Endothelial cell of umbilical vein (primary cell): ENCODE measurements around the gene PAQR4. TPM values are rescaled to one million over a fixed set of nuclear protein-coding genes. Genes with fewer than 3 reads are reported as not detected.
"Not testable (repeated sequence)": the region's sequence is repeated elsewhere in the genome, so short reads cannot be mapped to it uniquely, and the experiment has no call there.

Source experiments
- BruUV-seq: library from RNA; stranded (reverse); fragments of 400-500 nt; replicated peaks from 2 replicates; lab custom pipeline; 2021; lab: Mats Ljungman, UMichigan
- CTCF ChIA-PET: fragments of 300-600, 350-600 bp; sonication (Branson Sonifier 250); formaldehyde crosslinking; loops from one replicate; lab custom pipeline; 2021; ENCODE audit warnings: antibody characterized with exemption, inconsistent platforms; lab: Charles Lee
- POLR2A ChIA-PET: fragments of 300-600, 350-600 bp; sonication (Branson Sonifier 250); formaldehyde crosslinking; loops from one replicate; lab custom pipeline; 2021; ENCODE audit warnings: antibody characterized with exemption, inconsistent platforms; lab: Charles Lee
- DNase-seq: peaks from one replicate; pipeline ENCODE4 v3.0.0-alpha.2; 2011; ENCODE audit warnings: low read depth, low spot score
- FAIRE-seq: peaks from 2 replicates; lab custom pipeline; 2011; peaks lifted over from hg19 to GRCh38; lab: Jason Lieb, UNC
- H2AFZ ChIP-seq: 2 replicates; pipeline ENCODE4 v1.6.0; 2012; ENCODE audit warnings: low read depth, low read length, control low read depth, inconsistent platforms
- H3K27ac ChIP-seq: 2 replicates; pipeline ENCODE4 v1.5.1; 2011; ENCODE audit warnings: low read depth, mild to moderate bottlenecking, control low read depth, low read length, moderate library complexity; ENCODE audit not compliant: insufficient read depth
- H3K27me3 ChIP-seq, 2 experiments: 2 replicates each; pipeline versions ENCODE4 v1.6.0 to v1.6.1; 2011; ENCODE audit warnings: low read length in 2 of 2, mixed read lengths in 1 of 2; ENCODE audit not compliant: control insufficient read depth in 2 of 2, insufficient read depth in 2 of 2
- H3K36me3 ChIP-seq, 2 experiments: 2 replicates in 1 of 2; 3 replicates in 1 of 2; pipeline ENCODE4 v1.5.1; 2011; ENCODE audit warnings: low read length in 2 of 2, mild to moderate bottlenecking in 1 of 2, moderate library complexity in 1 of 2; ENCODE audit not compliant: control insufficient read depth in 2 of 2, insufficient read depth in 2 of 2; ENCODE audit errors: extremely low read depth in 1 of 2
- H3K4me1 ChIP-seq: 3 replicates; pipeline ENCODE4 v1.5.1; 2011; ENCODE audit warnings: mild to moderate bottlenecking, low read length; ENCODE audit not compliant: control insufficient read depth, insufficient read depth; ENCODE audit errors: extremely low read depth
- H3K4me2 ChIP-seq: 2 replicates; pipeline ENCODE4 v1.6.1; 2011; ENCODE audit warnings: low read length, control low read depth, mixed read lengths; ENCODE audit not compliant: insufficient read depth
- H3K4me3 ChIP-seq, 3 experiments: fragments of 200-600 bp in 1 of 3; sonication (generic), shearing (Covaris generic) in 1 of 3; replicated peaks in 1 of 3; 2 replicates each; pipeline ENCODE4 v1.5.1; 2011 to 2016; ENCODE audit warnings: control low read depth in 3 of 3, low read length in 3 of 3, mild to moderate bottlenecking in 2 of 3, inconsistent platforms in 1 of 3, low read depth in 1 of 3, moderate library complexity in 1 of 3; ENCODE audit not compliant: insufficient read depth in 1 of 3
- H3K79me2 ChIP-seq: 2 replicates; pipeline ENCODE4 v1.6.0; 2012; ENCODE audit warnings: low read length, inconsistent platforms; ENCODE audit not compliant: control insufficient read depth, insufficient read depth
- H3K9ac ChIP-seq: replicated peaks from 2 replicates; pipeline ENCODE3; 2011; ENCODE audit warnings: low read length, control low read depth; ENCODE audit not compliant: insufficient read depth; ENCODE audit errors: extremely low read depth
- H3K9me1 ChIP-seq: replicated peaks from 3 replicates; pipeline ENCODE4 v1.6.0; 2011; ENCODE audit warnings: mild to moderate bottlenecking, low read length; ENCODE audit not compliant: control insufficient read depth, insufficient read depth; ENCODE audit errors: extremely low read depth
- H3K9me3 ChIP-seq: replicated peaks from 2 replicates; pipeline ENCODE4 v1.5.1; 2012; ENCODE audit warnings: low read length, inconsistent platforms; ENCODE audit not compliant: control insufficient read depth, insufficient read depth
- H4K20me1 ChIP-seq: replicated peaks from 2 replicates; pipeline ENCODE3; 2011; ENCODE audit warnings: mild to moderate bottlenecking, low read length; ENCODE audit not compliant: control insufficient read depth, insufficient read depth; ENCODE audit errors: extremely low read depth
- CTCF ChIP-seq, 2 donors: IDR thresholded peaks; 1 replicate in 1 of 2; 2 replicates in 1 of 2; pipeline ENCODE4 v1.5.1; 2011; ENCODE audit warnings: low read length in 2 of 2, mild to moderate bottlenecking in 2 of 2, moderate library complexity in 2 of 2, control low read depth in 1 of 2, inconsistent platforms in 1 of 2, low read depth in 1 of 2; ENCODE audit not compliant: insufficient read depth in 1 of 2; ENCODE audit errors: extremely low read depth in 1 of 2
- EZH2 ChIP-seq: IDR thresholded peaks from 2 replicates; pipeline ENCODE4 v1.6.1; 2012; ENCODE audit warnings: borderline replicate concordance, low read depth, mild to moderate bottlenecking, moderate library complexity, low read length, inconsistent platforms; ENCODE audit not compliant: severe bottlenecking
- FOS ChIP-seq: IDR thresholded peaks from 2 replicates; pipeline ENCODE4 v1.6.1; 2011; ENCODE audit warnings: mild to moderate bottlenecking, low read length, moderate library complexity, borderline replicate concordance; ENCODE audit not compliant: insufficient read depth
- GATA2 ChIP-seq: IDR thresholded peaks from 2 replicates; pipeline ENCODE4 v1.7.0; 2011; ENCODE audit warnings: low read depth, mild to moderate bottlenecking, moderate library complexity, mixed read lengths, low read length; ENCODE audit not compliant: insufficient read length, insufficient read depth
- JUN ChIP-seq: IDR thresholded peaks from 2 replicates; pipeline ENCODE4 v1.6.1; 2011; ENCODE audit warnings: borderline replicate concordance, low read depth; ENCODE audit not compliant: insufficient read length, insufficient read depth
- MAX ChIP-seq: IDR thresholded peaks from 2 replicates; pipeline ENCODE4 v1.6.1; 2011; ENCODE audit not compliant: insufficient read depth, insufficient read length
- MYC ChIP-seq: IDR thresholded peaks from one replicate; pipeline ENCODE4 v1.6.1; 2011; ENCODE audit warnings: mild to moderate bottlenecking, low read depth, low read length
- POLR2A ChIP-seq: IDR thresholded peaks from 2 replicates; pipeline ENCODE4 v1.6.1; 2012; ENCODE audit warnings: low read depth, mild to moderate bottlenecking, control low read depth, low read length
- POLR2AphosphoS5 ChIP-seq: IDR thresholded peaks from 2 replicates; pipeline ENCODE4 v1.6.1; 2012; ENCODE audit warnings: low read depth, mild to moderate bottlenecking, control low read depth, low read length, moderate library complexity; ENCODE audit not compliant: insufficient read depth
- dilution Hi-C: fragments of 300-500 bp; cut with MboI; formaldehyde crosslinking; loops from one replicate; pipeline ENCODE4 v1.15.0; 2019; ENCODE audit warnings: low sequenced_read_pairs; ENCODE audit not compliant: extremely low pct_ligation_motif_present
- intact Hi-C: fragments of 100-400 bp; cut with micrococcal nuclease; formaldehyde crosslinking; loops from one replicate; pipeline ENCODE4 v1.10.0; 2022
- polyA plus RNA-seq, 4 experiments: library from polyadenylated mRNA; depleted of rRNA in 3 of 4; stranded (reverse) in 3 of 4; unstranded in 1 of 4; fragments of >200 nt; gene quantifications; 2 replicates each; pipeline versions ENCODE4 v1.2.1 to v1.2.3, GENCODE V29; 2011 to 2012; ENCODE audit warnings: missing spikeins in 1 of 4
- total RNA-seq: library from RNA; stranded (reverse); gene quantifications from 2 replicates; pipeline ENCODE4 v1.2.3, GENCODE V29; 2021

PAQR4 gene
- total and polyA plus RNA-seq, 2 donors (not counting 3 experiments of a cell fraction or from before 2014, with no cell fraction given) = 23.8 to 31.2 TPM

GRCh38 chr16:2942045-2942444 is 27.1 kb upstream of the PAQR4 start:
- no peaks in the 10 kb centered on the region for H3K79me2 ChIP-seq
- H3K4me2 ChIP-seq = no peak overlapping the region
- H3K27me3 ChIP-seq = no peaks in the 10 kb centered on the region
- BruUV-seq = no TSS peak
- dilution Hi-C loops = no loop called here
- ChIA-PET CTCF (interaction anchor here (2.8 kb wide), 1 partner anchor 15 kb away, joined by 10 read pairs; no protein-coding TSS in a partner anchor), POLR2A (no interaction called here)
- intact Hi-C loops = no loop called here
- TF ChIP-seq JUN = no peak
- TF ChIP-seq POLR2AphosphoS5 = no peak
- no peak for TF ChIP-seq GATA2
- TF ChIP-seq EZH2 = no peak
- TF ChIP-seq CTCF (IDR thresholded peaks at IDR 0.05; ENCODE audit: extremely low read depth in 1 of 2, insufficient read depth in 1 of 2, low read depth in 1 of 2, low read length in 2 of 2) = no peak
- TF ChIP-seq MYC = no peak
- no peak for TF ChIP-seq POLR2A
- TF ChIP-seq FOS = no peak
- TF ChIP-seq MAX = no peak
- FAIRE-seq = no peak
- no peak overlapping the region for H3K27ac ChIP-seq
- no peaks in the 10 kb centered on the region for H4K20me1 ChIP-seq
- no peak for DNase-seq
- peaks cover 10 to 25% of the 10 kb centered on the region in 2 experiments for H3K36me3 ChIP-seq
- no peaks in the 10 kb centered on the region for H3K9me1 ChIP-seq
- H3K4me1 ChIP-seq = no peaks in the 10 kb centered on the region
- no peak overlapping the region for H3K9ac ChIP-seq
- no peak overlapping the region for H3K4me3 ChIP-seq
- H2AFZ ChIP-seq = no peak overlapping the region
- H3K9me3 ChIP-seq = no peaks in the 10 kb centered on the region

GRCh38 chr16:2943716-2944115 is 25.4 kb upstream of the PAQR4 start:
- H3K9me3 ChIP-seq, POLR2A ChIA-PET, H2AFZ ChIP-seq, H3K9ac ChIP-seq, BruUV-seq, DNase-seq, H3K9me1 ChIP-seq, intact Hi-C loops, H3K79me2 ChIP-seq, FAIRE-seq, H3K27me3 ChIP-seq, H3K4me3 ChIP-seq, H4K20me1 ChIP-seq, H3K27ac ChIP-seq, H3K4me1 ChIP-seq, H3K4me2 ChIP-seq, dilution Hi-C loops: not testable (repeated sequence)
- CTCF ChIA-PET = interaction anchor here (2.8 kb wide), 1 partner anchor 17 kb away, joined by 10 read pairs; no protein-coding TSS in a partner anchor
- peaks cover 10 to 15% of the 10 kb centered on the region in 2 experiments for H3K36me3 ChIP-seq
